Heart left ventricle (tissue), 16 donors: ENCODE results near the gene GYG2. TPM values are rescaled to one million over a fixed set of nuclear protein-coding genes. Genes with fewer than 3 reads are reported as not detected.
A peak's percentile ranks its signal among the peaks of the same experiment; 100 is the strongest.
"Not testable (repeated sequence)": the region's sequence is repeated elsewhere in the genome, so short reads cannot be mapped to it uniquely, and the experiment has no call there.

ENCODE experiments used
- ATAC-seq, 4 donors: fragments of 200-7000 bp; cut with Tn5 transposase; one replicate each; pipeline ENCODE4 v1.9.1; 2020 to 2022; ENCODE audit warnings: moderate library complexity in 4 of 4, mild to moderate bottlenecking in 3 of 4, moderate number of reproducible peaks in 1 of 4
- DNase-seq, 5 donors: peaks; one replicate each; pipeline ENCODE4 v3.0.0-alpha.2; 2020
- H3K27ac ChIP-seq, 12 donors: fragments of 200-600 bp; sonication (generic) in 4 of 12; one replicate each; pipeline versions ENCODE4 v1.5.0 to v1.8.0; 2016 to 2022; ENCODE audit warnings: mild to moderate bottlenecking in 2 of 12
- H3K27me3 ChIP-seq, 9 donors: fragments of 200-600 bp; sonication (generic) in 2 of 9; one replicate each; pipeline versions ENCODE4 v1.5.1 to v1.8.0; 2016 to 2022; ENCODE audit warnings: mild to moderate bottlenecking in 3 of 9
- H3K36me3 ChIP-seq, 9 donors: fragments of 200-600 bp; sonication (generic) in 2 of 9; one replicate each; pipeline versions ENCODE4 v1.5.0 to v1.8.0; 2018 to 2022; ENCODE audit warnings: mild to moderate bottlenecking in 2 of 9
- H3K4me1 ChIP-seq, 12 donors: fragments of 200-600 bp; sonication (generic) in 4 of 12; one replicate each; pipeline versions ENCODE4 v1.5.0 to v1.8.0; 2016 to 2022; ENCODE audit warnings: mild to moderate bottlenecking in 3 of 12
- H3K4me3 ChIP-seq, 12 donors: fragments of 200-600 bp; sonication (generic) in 4 of 12; one replicate each; pipeline versions ENCODE4 v1.5.0 to v1.8.0; 2017 to 2022; ENCODE audit warnings: mild to moderate bottlenecking in 9 of 12, moderate library complexity in 4 of 12
- H3K9me3 ChIP-seq, 12 donors: fragments of 200-600 bp; sonication (generic) in 4 of 12; one replicate each; pipeline versions ENCODE4 v1.5.0 to v1.8.0; 2016 to 2022; ENCODE audit warnings: mild to moderate bottlenecking in 1 of 12
- CTCF ChIP-seq, 12 donors: fragments of 200-600 bp; sonication (generic) in 4 of 12; IDR thresholded peaks; one replicate each; pipeline versions ENCODE4 v1.5.0 to v1.8.0; 2018 to 2022; ENCODE audit warnings: antibody characterized with exemption in 12 of 12, mild to moderate bottlenecking in 5 of 12
- POLR2A ChIP-seq, 2 donors: fragments of 450-650 bp; IDR thresholded peaks; one replicate each; pipeline ENCODE4 v1.6.1; 2017; ENCODE audit warnings: antibody characterized with exemption in 2 of 2, mild to moderate bottlenecking in 2 of 2, moderate library complexity in 2 of 2
- WGBS, 4 donors: extraction: QIAGEN DNeasy Blood & Tissue Kit in 2 of 4; methylation state at CpG; one replicate each; pipeline versions ENCODE4 v1.1.5 to v1.1.7; 2013 to 2018; 5-methylcytosine and 5-hydroxymethylcytosine counted together
- intact Hi-C, 10 donors: fragments of 100-400 bp; cut with DNase I; formaldehyde crosslinking; loops; one replicate each; pipeline versions ENCODE4 v1.11.1 to v1.14.2; 2022
- polyA plus RNA-seq, 2 donors: library from polyadenylated mRNA; stranded (reverse); fragments of 200-250 nt; gene quantifications; one replicate each; pipeline ENCODE4 v1.2.3, GENCODE V29; 2013
- total RNA-seq, 9 donors: library from RNA; depleted of rRNA in 2 of 9; stranded (reverse); fragments of >200 nt in 2 of 9; fragmentation: NEBNext Ultra II Directional in 3 of 9; extraction: Animal tissue kit (Norgen Biotek cat#: 25700) in 3 of 9; gene quantifications; one replicate each; pipeline versions ENCODE4 v1.1.0 to v1.2.4, GENCODE V29; 2016 to 2023
- donor health status: ischemic (EF 13 %, LVEDD 7.1; RV severe dilation, severe dysfunction).
- donor health status: healthy with polysubstance abuse.
- donor health status: DM: no; HTN: yes; CAD: no.
- donor health status: DM: no; HTN: no; CAD: no.
- donor health status: ischemic (EF 25% LVEDD 6.9; RV normal size, moderate dysfunction).
- donor health status: ischemic (EF 25% LVEDD 5.7; RV mildly dilated, moderate dysfunction).
- donor health status: healthy.
- donor health status: DM: yes; HTN: yes; CAD: no.
- donor health status: ischemic (EF 35%, LVEDD 5.7; RV mildly dilated, moderate dysfunction).
- donor health status: nonischemic (EF 11% LVEDD 7.7; RV severe dilation, severe dysfunction).
- donor health status: DM: yes; HTN: yes; CAD: no.
- donor health status: PGD.
- donor health status: ischemic (EF 29% LVEDD 5.4; RV normal size, mild dysfunction).
- donor health status: nonischemic (EF 23%, LVEDD 6.1; RV moderate dilation, normal function).

The GYG2 gene
- total and polyA plus RNA-seq, 11 donors = 0.38 to 13.2 (median 1.00) TPM

- no peak for ATAC-seq
- no peak overlapping the region for H3K4me3 ChIP-seq
- no peaks in the 10 kb centered on the region for H3K9me3 ChIP-seq
- H3K27me3 ChIP-seq = no peaks in the 10 kb centered on the region
- no peak for DNase-seq
- WGBS, 4 donors = 64 to 78% (median 75%) methylated on average over 4 of the region's 4 CpGs
- H3K4me1 ChIP-seq = no peaks in the 10 kb centered on the region
- H3K27ac ChIP-seq = no peak overlapping the region
- TF ChIP-seq CTCF (IDR thresholded peaks at IDR 0.05) (no peak), POLR2A (IDR thresholded peaks at IDR 0.05) (no peak)
- intact Hi-C loops = no loop called here
- H3K36me3 ChIP-seq = no peaks in the 10 kb centered on the region
Observed at GRCh38 chrX:2799369-2799768, 29.4 kb upstream of the GYG2 start.

GRCh38 chrX:2799980-2800379, 28.8 kb upstream of the GYG2 start:
- DNase-seq, H3K36me3 ChIP-seq, intact Hi-C loops, H3K4me1 ChIP-seq, H3K27me3 ChIP-seq, H3K4me3 ChIP-seq, H3K9me3 ChIP-seq, ATAC-seq, H3K27ac ChIP-seq: not testable (repeated sequence)
- 68 to 90% (median 83%) methylated on average over 3 to 5 of the region's 5 CpGs for WGBS, 4 donors

- Histone ChIP-seq H3K27me3 (no peaks in the 10 kb centered on the region), H3K4me3 (no peak overlapping the region), H3K27ac (no peak overlapping the region), H3K9me3 (no peaks in the 10 kb centered on the region), H3K4me1 (peaks cover 0 to 2% (median 0%) of the 10 kb centered on the region in 12 donors), H3K36me3 (no peaks in the 10 kb centered on the region)
- ATAC-seq = no peak
- TF ChIP-seq POLR2A (IDR thresholded peaks at IDR 0.05) (no peak), CTCF (IDR thresholded peaks at IDR 0.05) (no peak)
- no peak for DNase-seq
- 88 to 97% (median 92%) methylated on average over 4 of the region's 4 CpGs for WGBS, 4 donors
- intact Hi-C loops = no loop called here
Observed at GRCh38 chrX:2801223-2801622, 27.5 kb upstream of the GYG2 start.

- ATAC-seq, H3K27ac ChIP-seq, intact Hi-C loops, DNase-seq, H3K27me3 ChIP-seq, H3K4me1 ChIP-seq, H3K4me3 ChIP-seq, H3K36me3 ChIP-seq, H3K9me3 ChIP-seq: not testable (repeated sequence)
- 43 to 59% (median 51%) methylated on average over 18 of the region's 18 CpGs for WGBS, 4 donors
Observed at GRCh38 chrX:2802376-2803090, 26.2 kb upstream of the GYG2 start.

- intact Hi-C loops, H3K36me3 ChIP-seq, DNase-seq, H3K27ac ChIP-seq, H3K4me3 ChIP-seq, H3K9me3 ChIP-seq, H3K27me3 ChIP-seq, H3K4me1 ChIP-seq, ATAC-seq: not testable (repeated sequence)
- WGBS, 4 donors = 69 to 90% (median 80%) methylated on average over 8 of the region's 8 CpGs
Observed at GRCh38 chrX:2803486-2803885, 25.2 kb upstream of the GYG2 start.

GRCh38 chrX:2804106-2804843, 24.5 kb upstream of the GYG2 start:
- 51 to 72% (median 66%) methylated on average over 16 to 18 of the region's 18 CpGs for WGBS, 4 donors
- H3K9me3 ChIP-seq, DNase-seq, H3K36me3 ChIP-seq, intact Hi-C loops, H3K4me3 ChIP-seq, H3K27me3 ChIP-seq, H3K4me1 ChIP-seq: not testable (repeated sequence)
- peak overlapping the region in 2 of 12 donors; percentile 45 to 64 for H3K27ac ChIP-seq
- ATAC-seq = peak in 3 of 4 donors; percentile 22 to 39 (median 34)

GRCh38 chrX:2804858-2805257, 23.9 kb upstream of the GYG2 start:
- H3K4me3 ChIP-seq, H3K27me3 ChIP-seq, H3K4me1 ChIP-seq, intact Hi-C loops, H3K36me3 ChIP-seq, H3K9me3 ChIP-seq: not testable (repeated sequence)
- ATAC-seq = peak; percentile 47 to 95 (median 81)
- peak overlapping the region in 3 of 12 donors; percentile 19 to 64 (median 45) for H3K27ac ChIP-seq
- WGBS, 4 donors = 43 to 72% (median 62%) methylated on average over 5 to 20 of the region's 20 CpGs
- peak; percentile 23 to 72 (median 51) for DNase-seq
